HG03095 (cell line): ENCODE measurements around the gene LGI1.

Source experiments
- ATAC-seq: cut with Tn5 transposase; IDR thresholded peaks from one replicate; pipeline ENCODE4 v1.9.1; 2021; ENCODE audit warnings: moderate library complexity; ENCODE audit not compliant: unreplicated experiment

LGI1 gene

GRCh38 chr10:93844979-93845626 lies 87.4 kb downstream of the LGI1 start:
- ATAC-seq, result no peak
